ENCODE data around the gene OSTN.

Gene OSTN

GRCh38 chr3:191314109-191314728 is 115.2 kb downstream of the OSTN start:
- TF ChIP-seq CTCF (IDR thresholded peaks at IDR 0.05) (no peak), ZFX (IDR thresholded peaks at IDR 0.05; ENCODE audit: borderline replicate concordance) (no peak)
- no peak overlapping the region for H3K27ac ChIP-seq
